Smooth muscle cell (in vitro differentiated cells): Measurements from ENCODE around the gene MTR. TPM values are rescaled to one million over a fixed set of nuclear protein-coding genes. Genes with fewer than 3 reads are reported as not detected.

Source experiments
- DNase-seq: peaks from one replicate; lab custom pipeline; 2025; ENCODE audit not compliant: unreplicated experiment; lab: John Stamatoyannopoulos, UW
- H2AFZ ChIP-seq: fragments of 200-600 bp; sonication (generic); 2 replicates; pipeline ENCODE4 v1.6.0; 2016; ENCODE audit warnings: antibody characterized with exemption, low read depth, mild to moderate bottlenecking
- H3F3A ChIP-seq: fragments of 200-600 bp; sonication (generic); 2 replicates; pipeline ENCODE4 v1.6.0; 2017; ENCODE audit warnings: antibody characterized with exemption, low read depth
- H3K27ac ChIP-seq: fragments of 200-600 bp; sonication (generic); 2 replicates; pipeline ENCODE4 v1.5.1; 2016; ENCODE audit warnings: low read depth, mild to moderate bottlenecking
- H3K27me3 ChIP-seq: fragments of 200-600 bp; sonication (generic); 2 replicates; pipeline ENCODE4 v1.6.1; 2016; ENCODE audit warnings: low read depth, mild to moderate bottlenecking
- H3K36me3 ChIP-seq: fragments of 200-600 bp; sonication (generic); 2 replicates; pipeline ENCODE4 v1.5.1; 2016; ENCODE audit warnings: low read depth
- H3K4me1 ChIP-seq: fragments of 200-600 bp; sonication (generic); 2 replicates; pipeline ENCODE4 v1.5.1; 2016; ENCODE audit warnings: low read depth
- H3K4me2 ChIP-seq: fragments of 200-600 bp; sonication (generic); 2 replicates; pipeline ENCODE4 v1.6.0; 2016; ENCODE audit warnings: mild to moderate bottlenecking
- H3K4me3 ChIP-seq: fragments of 200-600 bp; sonication (generic); 2 replicates; pipeline ENCODE4 v1.5.1; 2016; ENCODE audit warnings: mild to moderate bottlenecking
- H3K79me2 ChIP-seq: fragments of 200-600 bp; sonication (generic); 2 replicates; pipeline ENCODE4 v1.6.0; 2016; ENCODE audit warnings: low read depth, mild to moderate bottlenecking
- H3K9ac ChIP-seq: fragments of 200-600 bp; sonication (generic); 2 replicates; pipeline ENCODE4 v1.6.0; 2016; ENCODE audit warnings: low read depth
- H3K9me3 ChIP-seq: fragments of 200-600 bp; sonication (generic); replicated peaks from 2 replicates; pipeline ENCODE4 v1.5.1; 2016; ENCODE audit warnings: low read depth
- H4K20me1 ChIP-seq: fragments of 200-600 bp; sonication (generic); 2 replicates; pipeline ENCODE4 v1.6.0; 2016; ENCODE audit warnings: low read depth
- WGBS: methylation state at CpG from one replicate; pipeline ENCODE4 v1.1.7; 2016; ENCODE audit warnings: low lambda C conversion rate; 5-methylcytosine and 5-hydroxymethylcytosine counted together
- polyA plus RNA-seq: library from polyadenylated mRNA; unstranded; fragments of >200 nt; fragmentation: Nextera tagmentation; extraction: Ambion mirVana; gene quantifications from 2 replicates; pipeline ENCODE4 v1.2.1, GENCODE V29; 2016
- total RNA-seq: library from RNA; depleted of rRNA; stranded (reverse); fragments of >200 nt; gene quantifications from 2 replicates; pipeline ENCODE4 v1.2.3, GENCODE V29; 2014
- TF ChIP-seq, protein P1 (sequence below): fragments of 200-600 bp; sonication (generic); IDR thresholded peaks from 2 replicates; pipeline ENCODE4 v1.5.1; 2017; ENCODE audit warnings: borderline replicate concordance, mild to moderate bottlenecking, antibody characterized with exemption; ENCODE audit not compliant: insufficient read depth, poor library complexity, severe bottlenecking

Gene MTR
- total and polyA plus RNA-seq, 2 experiments from 2014 or later, result 10.7 to 18.3 TPM

DNA sequence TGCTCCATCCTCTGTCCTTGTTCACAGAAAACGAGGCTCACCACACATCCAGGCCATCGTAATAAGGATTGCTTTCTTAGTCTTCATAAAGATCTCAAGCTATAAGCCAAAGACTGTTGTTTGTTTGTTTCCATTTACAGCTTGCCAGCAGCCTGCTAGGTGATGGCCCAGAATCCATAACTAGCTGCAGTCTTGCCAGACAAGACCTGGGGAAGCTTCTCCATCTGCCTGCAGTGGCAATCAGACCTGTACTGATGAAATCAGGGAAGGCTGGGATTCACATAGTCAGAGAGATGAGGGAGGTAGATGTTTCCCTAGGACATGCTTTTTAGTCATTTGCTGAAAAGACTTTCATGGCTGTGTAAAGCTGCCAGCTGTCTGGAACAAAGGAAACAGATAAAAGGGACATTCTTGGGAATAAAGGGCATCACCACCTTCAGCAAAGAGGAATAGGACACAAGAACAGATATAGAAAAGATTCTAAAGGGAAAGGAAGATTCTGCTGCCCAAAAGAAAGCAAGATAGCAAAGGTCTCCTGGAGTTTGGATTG lies 158.1 kb downstream of the MTR start:
- peaks cover 9% of the 10 kb centered on the region for H3K4me1 ChIP-seq
- DNase-seq, result no peak
- no peak overlapping the region for H2AFZ ChIP-seq
- H3K4me3 ChIP-seq, result no peak overlapping the region
- TF ChIP-seq, protein P1, sequence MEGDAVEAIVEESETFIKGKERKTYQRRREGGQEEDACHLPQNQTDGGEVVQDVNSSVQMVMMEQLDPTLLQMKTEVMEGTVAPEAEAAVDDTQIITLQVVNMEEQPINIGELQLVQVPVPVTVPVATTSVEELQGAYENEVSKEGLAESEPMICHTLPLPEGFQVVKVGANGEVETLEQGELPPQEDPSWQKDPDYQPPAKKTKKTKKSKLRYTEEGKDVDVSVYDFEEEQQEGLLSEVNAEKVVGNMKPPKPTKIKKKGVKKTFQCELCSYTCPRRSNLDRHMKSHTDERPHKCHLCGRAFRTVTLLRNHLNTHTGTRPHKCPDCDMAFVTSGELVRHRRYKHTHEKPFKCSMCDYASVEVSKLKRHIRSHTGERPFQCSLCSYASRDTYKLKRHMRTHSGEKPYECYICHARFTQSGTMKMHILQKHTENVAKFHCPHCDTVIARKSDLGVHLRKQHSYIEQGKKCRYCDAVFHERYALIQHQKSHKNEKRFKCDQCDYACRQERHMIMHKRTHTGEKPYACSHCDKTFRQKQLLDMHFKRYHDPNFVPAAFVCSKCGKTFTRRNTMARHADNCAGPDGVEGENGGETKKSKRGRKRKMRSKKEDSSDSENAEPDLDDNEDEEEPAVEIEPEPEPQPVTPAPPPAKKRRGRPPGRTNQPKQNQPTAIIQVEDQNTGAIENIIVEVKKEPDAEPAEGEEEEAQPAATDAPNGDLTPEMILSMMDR, result no peak
- H3K4me2 ChIP-seq, result no peak overlapping the region
- no peaks in the 10 kb centered on the region for H3K36me3 ChIP-seq
- no peak overlapping the region for H3K9ac ChIP-seq
- H3K27me3 ChIP-seq, result no peaks in the 10 kb centered on the region
- H3F3A ChIP-seq, result no peaks in the 10 kb centered on the region
- H3K79me2 ChIP-seq, result no peaks in the 10 kb centered on the region
- H3K27ac ChIP-seq, result no peak overlapping the region
- H3K9me3 ChIP-seq, result no peaks in the 10 kb centered on the region
- WGBS, result 87% methylated on average over 2 of the region's 2 CpGs
- no peaks in the 10 kb centered on the region for H4K20me1 ChIP-seq

Other genes starting within 250 kb of the MTR start
- 25.3 and 29.0 TPM in 2 replicates for gene HEATR1, start 190.8 kb upstream of the MTR start, total RNA-seq
- gene HEATR1, start 190.8 kb upstream of the MTR start, polyA plus RNA-seq, result 6.9 and 7.4 TPM in 2 replicates
- gene ACTN2, start 108.8 kb upstream of the MTR start, total RNA-seq, result 0.58 TPM in 1 of 2 replicates, not detected in the other
- gene ACTN2, start 108.8 kb upstream of the MTR start, polyA plus RNA-seq, result 0.28 TPM in 1 of 2 replicates, not detected in the other
- gene MT1HL1, start 209.1 kb downstream of the MTR start, total RNA-seq, result not detected in 2 replicates
- not detected in 2 replicates for gene MT1HL1, start 209.1 kb downstream of the MTR start, polyA plus RNA-seq
- 0.09 and 0.27 TPM in 2 replicates for gene RYR2, start 246.9 kb downstream of the MTR start, total RNA-seq
- gene RYR2, start 246.9 kb downstream of the MTR start, polyA plus RNA-seq, result not detected in 2 replicates